H9 (cell line): ENCODE results near the gene MXD3. TPM values are rescaled to one million over a fixed set of nuclear protein-coding genes. Genes with fewer than 3 reads are reported as not detected.

Experiments
- DNase-seq: peaks from one replicate; pipeline ENCODE4 v3.0.0-alpha.2; 2017
- H2AFZ ChIP-seq: one replicate; pipeline ENCODE4 v1.6.1; 2013; ENCODE audit warnings: mild to moderate bottlenecking, low read length, control low read depth, moderate library complexity
- H2AK5ac ChIP-seq: 2 replicates; pipeline ENCODE4 v1.6.1; 2013; ENCODE audit warnings: low read length, control low read depth, mixed read lengths; ENCODE audit not compliant: insufficient read length
- H2BK120ac ChIP-seq: one replicate; pipeline ENCODE4 v1.6.1; 2013; ENCODE audit warnings: low read depth, mild to moderate bottlenecking, low read length, control low read depth, inconsistent platforms; ENCODE audit not compliant: poor library complexity, severe bottlenecking
- H2BK12ac ChIP-seq: 2 replicates; pipeline ENCODE4 v1.6.1; 2013; ENCODE audit warnings: low read length, control low read depth, mixed read lengths, low read depth; ENCODE audit not compliant: insufficient read length
- H2BK15ac ChIP-seq: 2 replicates; pipeline ENCODE4 v1.6.1; 2013; ENCODE audit warnings: low read depth, low read length, control low read depth
- H2BK20ac ChIP-seq: one replicate; pipeline ENCODE4 v1.6.1; 2013; ENCODE audit warnings: low read depth, mild to moderate bottlenecking, low read length, control low read depth, inconsistent platforms; ENCODE audit not compliant: poor library complexity, severe bottlenecking
- H2BK5ac ChIP-seq: 2 replicates; pipeline ENCODE4 v1.6.1; 2013; ENCODE audit warnings: low read length, control low read depth, mixed read lengths; ENCODE audit not compliant: insufficient read length
- H3K14ac ChIP-seq: 2 replicates; pipeline ENCODE4 v1.6.1; 2013; ENCODE audit warnings: low read length, control low read depth; ENCODE audit not compliant: insufficient read depth
- H3K18ac ChIP-seq: 2 replicates; pipeline ENCODE4 v1.6.1; 2013; ENCODE audit warnings: low read depth, mild to moderate bottlenecking, mixed read lengths, low read length, control low read depth; ENCODE audit not compliant: insufficient read length
- H3K23ac ChIP-seq: 2 replicates; pipeline ENCODE4 v1.6.1; 2013; ENCODE audit warnings: low read length, control low read depth, mixed read lengths, low read depth; ENCODE audit not compliant: insufficient read length
- H3K23me2 ChIP-seq: 2 replicates; pipeline ENCODE4 v1.6.1; 2013; ENCODE audit warnings: low read depth, mild to moderate bottlenecking, mixed read lengths, low read length, control low read depth; ENCODE audit not compliant: insufficient read length, poor library complexity, severe bottlenecking
- H3K27ac ChIP-seq: 2 replicates; pipeline ENCODE4 v1.5.1; 2013; ENCODE audit warnings: low read length, control low read depth, mixed read lengths, low read depth; ENCODE audit not compliant: insufficient read length
- H3K27me3 ChIP-seq: 2 replicates; pipeline ENCODE4 v1.6.1; 2013; ENCODE audit warnings: low read length, control low read depth, inconsistent platforms; ENCODE audit not compliant: insufficient read depth
- H3K4ac ChIP-seq: 2 replicates; pipeline ENCODE4 v1.6.1; 2013; ENCODE audit warnings: low read depth, mild to moderate bottlenecking, control low read depth, inconsistent platforms, low read length, moderate library complexity
- H3K4me1 ChIP-seq: 2 replicates; pipeline ENCODE4 v1.6.1; 2013; ENCODE audit warnings: low read length, control low read depth, inconsistent platforms; ENCODE audit not compliant: insufficient read depth
- H3K4me2 ChIP-seq: 2 replicates; pipeline ENCODE4 v1.6.1; 2013; ENCODE audit warnings: low read length, control low read depth, mixed read lengths; ENCODE audit not compliant: insufficient read length, insufficient read depth
- H3K56ac ChIP-seq: 2 replicates; pipeline ENCODE4 v1.6.1; 2013; ENCODE audit warnings: low read depth, mild to moderate bottlenecking, mixed read lengths, low read length, control low read depth; ENCODE audit not compliant: insufficient read length
- H3K79me1 ChIP-seq: 2 replicates; pipeline ENCODE4 v1.6.1; 2013; ENCODE audit warnings: low read depth, mild to moderate bottlenecking, moderate library complexity, low read length, control low read depth, inconsistent platforms; ENCODE audit not compliant: insufficient read depth, poor library complexity, severe bottlenecking
- H3K79me2 ChIP-seq: 2 replicates; pipeline ENCODE4 v1.6.1; 2013; ENCODE audit warnings: low read length, control low read depth, inconsistent platforms; ENCODE audit not compliant: insufficient read depth
- H3K9ac ChIP-seq: 2 replicates; pipeline ENCODE4 v1.6.1; 2013; ENCODE audit warnings: low read length, control low read depth, mixed read lengths; ENCODE audit not compliant: insufficient read length; ENCODE audit errors: extremely low read depth
- H3K9me3 ChIP-seq: one replicate; pipeline ENCODE4 v1.6.1; 2013; ENCODE audit warnings: low read depth, low read length, inconsistent platforms; ENCODE audit not compliant: control insufficient read depth
- H3T11ph ChIP-seq: one replicate; pipeline ENCODE4 v1.6.1; 2013; ENCODE audit warnings: mild to moderate bottlenecking, low read length, control low read depth, inconsistent platforms
- H4K20me1 ChIP-seq: one replicate; pipeline ENCODE4 v1.6.1; 2013; ENCODE audit not compliant: control insufficient read depth, insufficient read length, insufficient read depth
- H4K5ac ChIP-seq: 2 replicates; pipeline ENCODE4 v1.6.1; 2013; ENCODE audit warnings: low read depth, mild to moderate bottlenecking, mixed read lengths, low read length, control low read depth; ENCODE audit not compliant: insufficient read length
- H4K8ac ChIP-seq: replicated peaks from 2 replicates; pipeline ENCODE4 v1.6.1; 2013; ENCODE audit warnings: low read length, control low read depth, mixed read lengths, low read depth; ENCODE audit not compliant: insufficient read length
- H4K91ac ChIP-seq: 2 replicates; pipeline ENCODE4 v1.6.1; 2013; ENCODE audit warnings: low read depth, mild to moderate bottlenecking, moderate library complexity, mixed read lengths, low read length, control low read depth; ENCODE audit not compliant: insufficient read length
- H3K27ac Mint-ChIP-seq, 3 experiments: 2 replicates in 2 of 3; 3 replicates in 1 of 3; pipeline ENCODE4 v1.8.0; 2020 to 2021; ENCODE audit warnings: mixed read lengths in 3 of 3, mild to moderate bottlenecking in 1 of 3, moderate library complexity in 1 of 3
- H3K27me3 Mint-ChIP-seq: 2 replicates; pipeline ENCODE4 v1.8.0; 2021; ENCODE audit warnings: low read depth, mild to moderate bottlenecking, moderate library complexity, mixed read lengths
- H3K36me3 Mint-ChIP-seq, 3 experiments: 2 replicates in 2 of 3; 3 replicates in 1 of 3; pipeline ENCODE4 v1.8.0; 2020 to 2021; ENCODE audit warnings: low read depth in 3 of 3, mixed read lengths in 3 of 3; ENCODE audit not compliant: insufficient read depth in 1 of 3
- H3K4me1 Mint-ChIP-seq, 2 experiments: 2 replicates each; pipeline ENCODE4 v1.8.0; 2020; ENCODE audit warnings: mixed read lengths in 2 of 2
- H3K4me3 Mint-ChIP-seq, 2 experiments: 2 replicates in 1 of 2; 3 replicates in 1 of 2; pipeline ENCODE4 v1.8.0; 2020 to 2021; ENCODE audit warnings: mild to moderate bottlenecking in 2 of 2, mixed read lengths in 2 of 2, moderate library complexity in 1 of 2
- H3K9me3 Mint-ChIP-seq, 2 experiments: 2 replicates in 1 of 2; 3 replicates in 1 of 2; pipeline ENCODE4 v1.8.0; 2020; ENCODE audit warnings: mild to moderate bottlenecking in 2 of 2, mixed read lengths in 2 of 2, moderate library complexity in 1 of 2
- WGBS: extraction: QIAGEN DNeasy Blood & Tissue Kit; methylation state at CpG from one replicate; pipeline ENCODE4 v1.1.7; 2013; ENCODE audit warnings: missing lambda C conversion rate, low lambda C conversion rate, mixed read lengths; ENCODE audit not compliant: insufficient read length; ENCODE audit errors: extremely low coverage; 5-methylcytosine and 5-hydroxymethylcytosine counted together
- total RNA-seq: library from RNA; stranded (reverse); gene quantifications from 2 replicates; pipeline ENCODE4 v1.2.1, GENCODE V29; 2021
- TF ChIP-seq, protein P1 (sequence below): fragments of 200-600 bp; sonication (generic); conservative IDR thresholded peaks from 3 replicates; pipeline ENCODE4 v1.8.0; 2021; ENCODE audit warnings: antibody characterized with exemption, mild to moderate bottlenecking

MXD3 gene
- total RNA-seq, 1 experiment from 2014 or later, result 9.8 TPM

DNA sequence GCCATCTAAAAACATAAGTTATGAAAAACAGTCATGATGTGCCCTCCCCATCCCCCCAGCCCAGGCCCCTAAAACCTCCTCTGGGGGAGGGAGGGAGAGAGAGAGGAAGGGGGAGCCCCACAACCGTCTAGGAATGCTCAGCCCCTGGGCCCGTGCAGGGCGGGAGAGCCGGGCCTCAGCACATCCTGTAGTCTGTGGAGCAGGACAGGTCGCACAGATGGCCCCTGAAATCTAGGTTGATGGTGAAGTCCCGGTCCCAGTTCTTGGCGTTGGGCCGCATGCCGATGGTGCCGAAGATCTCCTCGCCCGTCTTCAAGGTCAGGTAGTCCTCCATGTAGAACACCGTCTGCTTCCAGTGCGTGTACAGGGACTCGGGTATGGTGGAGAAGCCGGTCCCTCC, 46.3 kb downstream of the MXD3 start:
- no peak overlapping the region for H2BK20ac ChIP-seq
- H4K8ac ChIP-seq, result no peak overlapping the region
- no peak overlapping the region for H3K23ac ChIP-seq
- no peaks in the 10 kb centered on the region for H4K20me1 ChIP-seq
- H3K27ac Mint-ChIP-seq, result peak overlapping the region in 1 of 3 experiments; percentile 66; a peak in 1 of 7 replicates
- H3K36me3 Mint-ChIP-seq, result peaks cover 26 to 93% (median 89%) of the 10 kb centered on the region in 3 experiments; a peak in 6 of 7 replicates
- H3K27ac ChIP-seq, result no peak overlapping the region
- H2AK5ac ChIP-seq, result no peak overlapping the region
- H3K9ac ChIP-seq, result no peak overlapping the region
- H3K4me1 ChIP-seq, result no peaks in the 10 kb centered on the region
- DNase-seq, result no peak
- H2BK15ac ChIP-seq, result no peak overlapping the region
- no peak overlapping the region for H2BK5ac ChIP-seq
- no peak overlapping the region for H3K56ac ChIP-seq
- no peaks in the 10 kb centered on the region for H3K9me3 Mint-ChIP-seq
- no peak overlapping the region for H3K18ac ChIP-seq
- H3K27me3 ChIP-seq, result no peaks in the 10 kb centered on the region
- no peak overlapping the region for H2AFZ ChIP-seq
- no peak overlapping the region for H3T11ph ChIP-seq
- no peak overlapping the region for H2BK120ac ChIP-seq
- H3K9me3 ChIP-seq, result no peaks in the 10 kb centered on the region
- H3K4me2 ChIP-seq, result no peak overlapping the region
- TF ChIP-seq, protein P1, sequence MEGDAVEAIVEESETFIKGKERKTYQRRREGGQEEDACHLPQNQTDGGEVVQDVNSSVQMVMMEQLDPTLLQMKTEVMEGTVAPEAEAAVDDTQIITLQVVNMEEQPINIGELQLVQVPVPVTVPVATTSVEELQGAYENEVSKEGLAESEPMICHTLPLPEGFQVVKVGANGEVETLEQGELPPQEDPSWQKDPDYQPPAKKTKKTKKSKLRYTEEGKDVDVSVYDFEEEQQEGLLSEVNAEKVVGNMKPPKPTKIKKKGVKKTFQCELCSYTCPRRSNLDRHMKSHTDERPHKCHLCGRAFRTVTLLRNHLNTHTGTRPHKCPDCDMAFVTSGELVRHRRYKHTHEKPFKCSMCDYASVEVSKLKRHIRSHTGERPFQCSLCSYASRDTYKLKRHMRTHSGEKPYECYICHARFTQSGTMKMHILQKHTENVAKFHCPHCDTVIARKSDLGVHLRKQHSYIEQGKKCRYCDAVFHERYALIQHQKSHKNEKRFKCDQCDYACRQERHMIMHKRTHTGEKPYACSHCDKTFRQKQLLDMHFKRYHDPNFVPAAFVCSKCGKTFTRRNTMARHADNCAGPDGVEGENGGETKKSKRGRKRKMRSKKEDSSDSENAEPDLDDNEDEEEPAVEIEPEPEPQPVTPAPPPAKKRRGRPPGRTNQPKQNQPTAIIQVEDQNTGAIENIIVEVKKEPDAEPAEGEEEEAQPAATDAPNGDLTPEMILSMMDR, result no peak
- H3K23me2 ChIP-seq, result no peaks in the 10 kb centered on the region
- no peaks in the 10 kb centered on the region for H3K79me2 ChIP-seq
- no peak overlapping the region for H4K91ac ChIP-seq
- H2BK12ac ChIP-seq, result no peak overlapping the region
- H3K27me3 Mint-ChIP-seq, result no peaks in the 10 kb centered on the region
- no CpG with 5 or more reads among the region's 16 CpGs for WGBS
- H3K4me3 Mint-ChIP-seq, result no peak overlapping the region
- no peaks in the 10 kb centered on the region for H3K79me1 ChIP-seq
- H3K14ac ChIP-seq, result no peak overlapping the region
- H3K4me1 Mint-ChIP-seq, result no peaks in the 10 kb centered on the region
- no peak overlapping the region for H4K5ac ChIP-seq
- no peak overlapping the region for H3K4ac ChIP-seq
